Cardiac muscle cell (in vitro differentiated cells and primary cell): ENCODE data around the gene HHIP. TPM values are rescaled to one million over a fixed set of nuclear protein-coding genes. Genes with fewer than 3 reads are reported as not detected.
A peak's percentile ranks its signal among the peaks of the same experiment; 100 is the strongest.

Experiments
- DNase-seq, 2 donors: peaks; one replicate each; pipeline versions ENCODE4 v3.0.0 to v3.0.0-alpha.2; 2010 to 2017; ENCODE audit warnings: low read depth in 1 of 2, low spot score in 1 of 2
- H3K27ac ChIP-seq: fragments of 200-600 bp; sonication (generic); 2 replicates; pipeline ENCODE4 v1.5.1; 2016
- H3K27me3 ChIP-seq: fragments of 200-600 bp; sonication (generic); 2 replicates; pipeline ENCODE4 v1.6.0; 2016; ENCODE audit warnings: control low read depth
- H3K36me3 ChIP-seq: fragments of 200-600 bp; sonication (generic); 2 replicates; pipeline ENCODE4 v1.5.1; 2016; ENCODE audit warnings: control low read depth
- H3K4me1 ChIP-seq: fragments of 200-600 bp; sonication (generic); 2 replicates; pipeline ENCODE4 v1.8.1; 2017; ENCODE audit warnings: low read depth, mild to moderate bottlenecking, mixed run types
- H3K4me3 ChIP-seq: fragments of 200-600 bp; sonication (generic); 2 replicates; pipeline ENCODE4 v1.5.1; 2016; ENCODE audit warnings: mild to moderate bottlenecking
- H3K9me3 ChIP-seq: fragments of 200-600 bp; sonication (generic); 2 replicates; pipeline ENCODE4 v1.5.1; 2017; ENCODE audit warnings: low read depth, mild to moderate bottlenecking, control low read depth
- CTCF ChIP-seq: IDR thresholded peaks from 2 replicates; pipeline ENCODE4 v1.5.1; 2012; ENCODE audit warnings: low read depth, mild to moderate bottlenecking, low read length
- polyA plus RNA-seq: library from polyadenylated mRNA; unstranded; fragments of >200 nt; fragmentation: Nextera tagmentation; extraction: Ambion mirVana; gene quantifications from 2 replicates; pipeline ENCODE4 v1.2.1, GENCODE V29; 2016
- total RNA-seq: library from RNA; depleted of rRNA; stranded (reverse); fragments of >200 nt; gene quantifications from 2 replicates; pipeline ENCODE4 v1.2.3, GENCODE V29; 2016

Gene HHIP
- total RNA-seq (not detected in 2 replicates), polyA plus RNA-seq (0.34 and 0.99 TPM in 2 replicates)

DNA sequence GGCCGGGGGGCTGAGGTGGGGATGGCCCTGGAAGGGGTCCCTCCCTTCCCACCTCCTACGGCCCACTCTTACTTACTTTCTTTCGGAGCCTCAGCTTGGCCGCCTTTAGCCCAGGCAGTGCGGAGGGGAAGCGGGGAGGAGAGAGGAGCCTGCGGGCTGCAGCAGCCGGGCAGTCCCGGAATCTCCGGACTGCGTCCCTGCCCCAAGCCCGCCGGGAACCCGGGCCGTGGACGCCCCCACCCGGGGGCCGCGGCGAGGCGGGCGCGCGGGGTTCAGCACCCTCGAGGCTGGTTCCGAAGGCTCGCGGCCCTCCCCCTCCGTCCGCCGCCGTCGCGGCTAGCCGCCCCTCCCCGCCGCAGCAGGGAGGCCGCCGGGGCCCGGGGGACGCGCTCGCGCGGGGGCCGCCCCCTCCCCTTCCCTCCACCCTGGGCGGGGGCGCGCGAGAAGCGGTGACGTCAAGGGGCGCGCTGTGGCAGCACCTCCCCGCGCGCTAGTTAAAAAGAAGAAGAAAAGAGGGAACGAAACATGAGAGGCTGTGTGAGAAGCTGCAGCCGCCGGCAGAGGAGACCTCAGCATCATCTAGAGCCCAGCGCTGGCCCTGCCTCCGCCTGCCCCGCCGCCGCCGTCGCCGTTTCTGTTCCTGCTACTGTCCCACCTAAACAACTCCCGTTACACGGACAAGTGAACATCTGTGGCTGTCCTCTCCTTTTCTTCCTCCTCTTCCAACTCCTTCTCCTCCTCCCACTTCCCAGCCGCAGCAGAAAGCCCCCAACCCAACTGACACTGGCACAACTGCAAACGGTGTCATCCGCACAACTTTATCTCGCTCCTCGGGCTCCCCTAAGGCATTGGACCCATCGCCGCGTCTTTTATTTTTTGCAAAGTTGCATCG, at the start of gene HHIP:
TSS of gene HHIP (plus strand) at position 526 of the 892 bp plus-strand sequence. CDS start 520 bp downstream, outside the sequence.
- Histone ChIP-seq H3K27ac (no peak within 1 kb of the TSS), H3K9me3 (no peaks in the 10 kb centered on the region), H3K27me3 (peaks cover 81% of the 10 kb centered on the region), H3K36me3 (no peaks in the 10 kb centered on the region), H3K4me1 (no peaks in the 10 kb centered on the region), H3K4me3 (peak within 1 kb of the TSS; percentile 52)
- DNase-seq: peak; percentile 62 to 65
- no peak for TF ChIP-seq CTCF

DNA sequence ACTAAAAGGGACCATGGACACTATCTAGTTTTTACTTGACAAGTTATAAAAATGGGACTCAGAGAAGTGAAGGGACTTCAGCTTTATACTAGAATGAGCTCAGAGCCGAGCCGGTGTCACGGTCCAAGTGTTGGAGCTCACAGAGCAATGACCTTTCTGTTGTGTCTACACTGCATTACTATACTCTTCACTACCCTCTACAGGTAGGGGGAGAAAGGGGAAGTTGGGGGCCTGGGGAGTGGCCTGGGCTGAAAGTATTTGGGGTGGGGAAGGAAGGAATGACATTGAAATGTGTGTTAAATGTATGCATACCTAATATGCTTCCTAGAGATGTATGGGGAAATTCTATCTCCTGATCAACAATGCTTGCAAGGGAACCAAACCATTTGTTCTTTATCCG, 48.8 kb upstream of the HHIP start:
- H3K36me3 ChIP-seq: no peaks in the 10 kb centered on the region
- no peak overlapping the region for H3K27ac ChIP-seq
- H3K4me1 ChIP-seq: no peaks in the 10 kb centered on the region
- no peaks in the 10 kb centered on the region for H3K27me3 ChIP-seq
- H3K9me3 ChIP-seq: no peaks in the 10 kb centered on the region
- no peak for DNase-seq
- TF ChIP-seq CTCF: no peak
- no peak overlapping the region for H3K4me3 ChIP-seq

DNA sequence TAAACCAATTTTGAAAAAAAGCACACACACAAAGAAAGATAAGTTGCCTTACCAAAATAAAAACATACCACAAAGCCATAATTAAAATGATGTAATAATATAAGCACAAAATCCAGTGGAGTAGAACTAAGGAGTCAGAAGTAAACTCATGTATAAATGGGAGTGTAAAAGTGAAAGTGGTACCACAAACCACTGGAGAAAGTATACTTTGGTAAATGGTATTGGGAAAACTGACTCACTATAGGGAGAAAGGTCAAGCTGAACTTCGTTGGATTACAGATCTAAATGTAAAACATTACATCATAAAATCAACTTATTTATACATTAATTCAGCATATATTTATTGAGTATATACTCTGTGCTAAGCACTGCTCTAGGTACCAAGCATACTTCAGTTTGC, 46.3 kb upstream of the HHIP start:
- H3K4me1 ChIP-seq: no peaks in the 10 kb centered on the region
- no peaks in the 10 kb centered on the region for H3K27me3 ChIP-seq
- no peak overlapping the region for H3K27ac ChIP-seq
- no peaks in the 10 kb centered on the region for H3K9me3 ChIP-seq
- H3K4me3 ChIP-seq: no peak overlapping the region
- H3K36me3 ChIP-seq: no peaks in the 10 kb centered on the region
- DNase-seq: peak in 1 of 2 donors; percentile 17
- TF ChIP-seq CTCF: no peak

DNA sequence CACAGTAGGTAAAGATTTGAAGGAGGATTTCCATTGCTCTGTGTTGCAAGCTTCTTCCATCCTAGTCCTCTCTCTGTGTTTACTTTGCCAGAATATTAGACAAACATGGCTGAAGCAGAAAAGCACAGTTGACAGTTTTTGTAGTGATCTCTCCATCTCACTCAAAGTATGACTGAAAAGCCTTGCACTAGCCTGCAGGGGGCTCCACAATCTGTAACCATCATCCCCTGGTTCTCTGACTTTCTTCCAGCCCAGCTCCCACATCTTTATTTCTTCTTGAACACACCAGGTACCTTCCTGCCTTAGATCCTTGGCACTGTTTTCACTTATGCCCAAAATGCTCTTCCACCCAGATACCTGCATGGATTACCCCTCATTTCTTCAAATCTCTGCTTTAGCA, 34.1 kb upstream of the HHIP start:
- H3K4me3 ChIP-seq: no peak overlapping the region
- no peaks in the 10 kb centered on the region for H3K36me3 ChIP-seq
- H3K9me3 ChIP-seq: no peaks in the 10 kb centered on the region
- no peaks in the 10 kb centered on the region for H3K4me1 ChIP-seq
- no peaks in the 10 kb centered on the region for H3K27me3 ChIP-seq
- peak; percentile 61 for TF ChIP-seq CTCF
- no peak overlapping the region for H3K27ac ChIP-seq
- DNase-seq: peak; percentile 11 to 46

GRCh38 chr4:144614850-144615585, 30.9 kb upstream of the HHIP start:
- no peaks in the 10 kb centered on the region for H3K4me1 ChIP-seq
- no peak for DNase-seq
- H3K36me3 ChIP-seq: no peaks in the 10 kb centered on the region
- no peaks in the 10 kb centered on the region for H3K27me3 ChIP-seq
- H3K27ac ChIP-seq: no peak overlapping the region
- TF ChIP-seq CTCF: no peak
- H3K4me3 ChIP-seq: no peak overlapping the region
- no peaks in the 10 kb centered on the region for H3K9me3 ChIP-seq
